Liver (tissue), 3 donors: Measurements from ENCODE around the gene TUBB8.
"Not testable (repeated sequence)": the region's sequence is repeated elsewhere in the genome, so short reads cannot be mapped to it uniquely, and the experiment has no call there.

ENCODE experiments used
- ATF3 ChIP-seq: IDR thresholded peaks from 2 replicates; pipeline ENCODE4 v1.6.1; 2016; ENCODE audit warnings: antibody characterized with exemption
- FOXA1 ChIP-seq: IDR thresholded peaks from 2 replicates; pipeline ENCODE4 v1.6.1; 2016; ENCODE audit warnings: antibody characterized with exemption
- GABPA ChIP-seq, 2 donors: IDR thresholded peaks in 1 of 2; conservative IDR thresholded peaks in 1 of 2; 2 replicates each; pipeline ENCODE4 v1.6.1; 2016; ENCODE audit warnings: antibody characterized with exemption in 2 of 2, mild to moderate bottlenecking in 1 of 2, moderate library complexity in 1 of 2
- JUND ChIP-seq, 2 donors: IDR thresholded peaks; 2 replicates each; pipeline ENCODE4 v1.6.1; 2016; ENCODE audit warnings: antibody characterized with exemption in 2 of 2
- RAD21 ChIP-seq, 2 donors: IDR thresholded peaks; 2 replicates each; pipeline ENCODE4 v1.6.1; 2016; ENCODE audit warnings: antibody characterized with exemption in 2 of 2, mild to moderate bottlenecking in 2 of 2
- REST ChIP-seq: IDR thresholded peaks from 2 replicates; pipeline ENCODE4 v1.6.1; 2016; ENCODE audit warnings: antibody characterized with exemption, mild to moderate bottlenecking
- TAF1 ChIP-seq: conservative IDR thresholded peaks from 2 replicates; pipeline ENCODE4 v1.6.1; 2016; ENCODE audit warnings: antibody characterized with exemption, mild to moderate bottlenecking
- YY1 ChIP-seq: IDR thresholded peaks from 2 replicates; pipeline ENCODE4 v1.6.1; 2016; ENCODE audit warnings: antibody characterized with exemption, mild to moderate bottlenecking
- ZBTB33 ChIP-seq: IDR thresholded peaks from 2 replicates; pipeline ENCODE4 v1.6.1; 2016; ENCODE audit warnings: antibody characterized with exemption
- TF ChIP-seq, protein P1 (sequence below): fragments of 150-350 bp; IDR thresholded peaks from 2 replicates; pipeline ENCODE4 v1.5.1; 2017; ENCODE audit warnings: improper control_type of control experiment, low read depth, low read length; ENCODE audit not compliant: missing input control
- TF ChIP-seq, protein P2 (sequence below): IDR thresholded peaks from 2 replicates; pipeline ENCODE4 v1.6.1; 2016; ENCODE audit warnings: antibody characterized with exemption
- donor health status: healthy.
- donor health status: healthy.

DNA sequence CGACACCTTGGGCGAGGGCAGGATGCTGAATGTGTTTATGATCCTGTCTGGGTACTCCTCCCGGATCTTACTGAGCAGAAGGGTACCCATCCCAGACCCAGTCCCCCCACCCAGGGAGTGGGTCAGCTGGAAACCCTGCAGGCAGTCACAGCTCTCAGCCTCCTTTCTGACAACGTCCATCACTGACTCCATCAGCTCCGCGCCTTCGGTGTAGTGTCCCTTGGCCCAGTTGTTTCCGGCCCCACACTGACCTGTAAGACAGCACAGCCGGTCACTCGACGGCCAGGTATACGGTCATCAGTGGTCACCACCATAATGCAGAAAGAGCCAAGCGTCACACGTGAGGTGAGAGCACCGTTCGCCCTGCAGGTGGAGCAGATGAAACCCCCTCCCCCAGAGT is 1.2 kb downstream of the TUBB8 start:
- TF ChIP-seq, protein P1, sequence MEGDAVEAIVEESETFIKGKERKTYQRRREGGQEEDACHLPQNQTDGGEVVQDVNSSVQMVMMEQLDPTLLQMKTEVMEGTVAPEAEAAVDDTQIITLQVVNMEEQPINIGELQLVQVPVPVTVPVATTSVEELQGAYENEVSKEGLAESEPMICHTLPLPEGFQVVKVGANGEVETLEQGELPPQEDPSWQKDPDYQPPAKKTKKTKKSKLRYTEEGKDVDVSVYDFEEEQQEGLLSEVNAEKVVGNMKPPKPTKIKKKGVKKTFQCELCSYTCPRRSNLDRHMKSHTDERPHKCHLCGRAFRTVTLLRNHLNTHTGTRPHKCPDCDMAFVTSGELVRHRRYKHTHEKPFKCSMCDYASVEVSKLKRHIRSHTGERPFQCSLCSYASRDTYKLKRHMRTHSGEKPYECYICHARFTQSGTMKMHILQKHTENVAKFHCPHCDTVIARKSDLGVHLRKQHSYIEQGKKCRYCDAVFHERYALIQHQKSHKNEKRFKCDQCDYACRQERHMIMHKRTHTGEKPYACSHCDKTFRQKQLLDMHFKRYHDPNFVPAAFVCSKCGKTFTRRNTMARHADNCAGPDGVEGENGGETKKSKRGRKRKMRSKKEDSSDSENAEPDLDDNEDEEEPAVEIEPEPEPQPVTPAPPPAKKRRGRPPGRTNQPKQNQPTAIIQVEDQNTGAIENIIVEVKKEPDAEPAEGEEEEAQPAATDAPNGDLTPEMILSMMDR = not testable (repeated sequence)
- not testable (repeated sequence) for TF ChIP-seq GABPA (IDR thresholded peaks at IDR 0.05 in 1 of 2, conservative IDR thresholded peaks at IDR 0.05 in 1 of 2); ATF3; TAF1; YY1; JUND (IDR thresholded peaks at IDR 0.05); RAD21 (IDR thresholded peaks at IDR 0.05); REST; FOXA1; ZBTB33
- TF ChIP-seq, protein P2, sequence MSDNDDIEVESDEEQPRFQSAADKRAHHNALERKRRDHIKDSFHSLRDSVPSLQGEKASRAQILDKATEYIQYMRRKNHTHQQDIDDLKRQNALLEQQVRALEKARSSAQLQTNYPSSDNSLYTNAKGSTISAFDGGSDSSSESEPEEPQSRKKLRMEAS = not testable (repeated sequence)
